Psoas muscle (tissue), 7 donors: ENCODE results near the gene SF3B2. TPM values are rescaled to one million over a fixed set of nuclear protein-coding genes. Genes with fewer than 3 reads are reported as not detected.

Source experiments
- polyA plus RNA-seq, 3 donors: library from polyadenylated mRNA; stranded (reverse); fragments of 200-250 nt; gene quantifications; one replicate each; pipeline ENCODE4 v1.2.3, GENCODE V29; 2013
- total RNA-seq, 4 donors: library from RNA; stranded (reverse); fragmentation: NEBNext Ultra II Directional in 2 of 4; extraction: Animal tissue kit (Norgen Biotek cat#: 25700) in 2 of 4; gene quantifications; one replicate each; pipeline versions ENCODE4 v1.2.1 to v1.2.4, GENCODE V29; 2021 to 2023
- donor health status: healthy with polysubstance abuse.
- donor health status: DM: no; HTN: no; CAD: no; lungs with moderate emphysema.
- donor health status: Bipolar disorder and iron deficiency.
- donor health status: healthy.
- donor health status: DM: no; HTN: no; CAD: no.
- donor health status: DM: no; HTN: no; CAD: no.
- donor health status: DM: yes; HTN: yes; CAD: no.

Gene SF3B2
- total and polyA plus RNA-seq, 7 donors, result 62.8 to 135 (median 90.8) TPM

Other genes starting within 250 kb of the SF3B2 start
- gene SNX32, start 218.4 kb upstream of the SF3B2 start, total RNA-seq, result not detected
- under 1 TPM in 2 of 3 donors, not detected in 1; 0.05 to 0.20 TPM for gene SNX32, start 218.4 kb upstream of the SF3B2 start, polyA plus RNA-seq
- gene CFL1, start 194.2 kb upstream of the SF3B2 start, total RNA-seq, result 100 to 1,000 TPM; 175 to 388 (median 238) TPM
- gene CFL1, start 194.2 kb upstream of the SF3B2 start, polyA plus RNA-seq, result 100 to 1,000 TPM; 190 to 843 (median 225) TPM
- 10 to 100 TPM; 28.0 to 35.6 (median 31.4) TPM for gene MUS81, start 191.9 kb upstream of the SF3B2 start, total RNA-seq
- 10 to 100 TPM; 32.5 to 55.3 (median 44.4) TPM for gene MUS81, start 191.9 kb upstream of the SF3B2 start, polyA plus RNA-seq
- gene EFEMP2, start 179.6 kb upstream of the SF3B2 start, total RNA-seq, result 10 to 100 TPM; 20.8 to 46.6 (median 31.3) TPM
- 10 to 100 TPM; 14.8 to 20.8 (median 18.5) TPM for gene EFEMP2, start 179.6 kb upstream of the SF3B2 start, polyA plus RNA-seq
- gene CTSW, start 172.5 kb upstream of the SF3B2 start, total RNA-seq, result under 1 TPM; 0.22 to 0.64 (median 0.37) TPM
- under 1 TPM; 0.08 to 0.91 (median 0.22) TPM for gene CTSW, start 172.5 kb upstream of the SF3B2 start, polyA plus RNA-seq
- 10 to 100 TPM; 27.7 to 42.5 (median 37.0) TPM for gene FIBP, start 163.9 kb upstream of the SF3B2 start, total RNA-seq
- 10 to 100 TPM; 32.2 to 73.9 (median 44.1) TPM for gene FIBP, start 163.9 kb upstream of the SF3B2 start, polyA plus RNA-seq
- 10 to 100 TPM; 16.7 to 39.6 (median 27.8) TPM for gene CCDC85B, start 161.7 kb upstream of the SF3B2 start, total RNA-seq
- gene CCDC85B, start 161.7 kb upstream of the SF3B2 start, polyA plus RNA-seq, result 10 to 100 TPM; 24.7 to 35.9 (median 26.5) TPM
- gene FOSL1, start 152.0 kb upstream of the SF3B2 start, total RNA-seq, result 10 to 100 TPM in 3 of 4 donors, under 1 TPM in 1; 0.75 to 12.6 (median 11.5) TPM
- 100 to 1,000 TPM in 1 of 3 donors, 1 to 10 TPM in 2; 5.7 to 257 (median 7.8) TPM for gene FOSL1, start 152.0 kb upstream of the SF3B2 start, polyA plus RNA-seq
- 10 to 100 TPM; 52.8 to 71.9 (median 59.9) TPM for gene C11orf68, start 133.3 kb upstream of the SF3B2 start, total RNA-seq
- 10 to 100 TPM; 60.3 to 98.7 (median 75.0) TPM for gene C11orf68, start 133.3 kb upstream of the SF3B2 start, polyA plus RNA-seq
- gene DRAP1, start 132.9 kb upstream of the SF3B2 start, total RNA-seq, result 100 to 1,000 TPM in 1 of 4 donors, 10 to 100 TPM in 3; 74.5 to 138 (median 91.3) TPM
- 100 to 1,000 TPM; 121 to 217 (median 134) TPM for gene DRAP1, start 132.9 kb upstream of the SF3B2 start, polyA plus RNA-seq
- gene TSGA10IP, start 106.9 kb upstream of the SF3B2 start, total RNA-seq, result not detected
- not detected for gene TSGA10IP, start 106.9 kb upstream of the SF3B2 start, polyA plus RNA-seq
- gene SART1, start 90.6 kb upstream of the SF3B2 start, total RNA-seq, result 10 to 100 TPM; 36.3 to 55.4 (median 49.3) TPM
- gene SART1, start 90.6 kb upstream of the SF3B2 start, polyA plus RNA-seq, result 10 to 100 TPM; 40.3 to 58.7 (median 44.7) TPM
- 10 to 100 TPM; 24.8 to 44.5 (median 31.6) TPM for gene EIF1AD, start 50.2 kb upstream of the SF3B2 start, total RNA-seq
- 10 to 100 TPM; 29.4 to 63.1 (median 54.2) TPM for gene EIF1AD, start 50.2 kb upstream of the SF3B2 start, polyA plus RNA-seq
- gene BANF1, start 49.9 kb upstream of the SF3B2 start, total RNA-seq, result 100 to 1,000 TPM; 298 to 384 (median 336) TPM
- gene BANF1, start 49.9 kb upstream of the SF3B2 start, polyA plus RNA-seq, result 100 to 1,000 TPM; 251 to 355 (median 314) TPM
- gene CST6, start 40.4 kb upstream of the SF3B2 start, total RNA-seq, result under 1 TPM in 3 of 4 donors, not detected in 1; 0.40 to 0.93 (median 0.47) TPM
- 10 to 100 TPM in 1 of 3 donors, under 1 TPM in 1, not detected in 1; 0.13 to 18.7 TPM for gene CST6, start 40.4 kb upstream of the SF3B2 start, polyA plus RNA-seq
- not detected for gene CATSPER1, start 25.9 kb upstream of the SF3B2 start, total RNA-seq
- gene CATSPER1, start 25.9 kb upstream of the SF3B2 start, polyA plus RNA-seq, result under 1 TPM in 2 of 3 donors, not detected in 1; 0.01 to 0.55 TPM
- gene GAL3ST3, start 3.2 kb upstream of the SF3B2 start, total RNA-seq, result under 1 TPM in 1 of 4 donors, not detected in 3; 0.36 TPM
- gene GAL3ST3, start 3.2 kb upstream of the SF3B2 start, polyA plus RNA-seq, result under 1 TPM in 1 of 3 donors, not detected in 2; 0.03 TPM
- gene PACS1, start 17.9 kb downstream of the SF3B2 start, total RNA-seq, result 10 to 100 TPM; 16.3 to 27.8 (median 24.9) TPM
- gene PACS1, start 17.9 kb downstream of the SF3B2 start, polyA plus RNA-seq, result 10 to 100 TPM in 1 of 3 donors, 1 to 10 TPM in 2; 7.4 to 16.0 (median 9.0) TPM
- gene KLC2, start 205.3 kb downstream of the SF3B2 start, total RNA-seq, result 10 to 100 TPM; 39.3 to 62.5 (median 54.4) TPM
- 100 to 1,000 TPM in 1 of 3 donors, 10 to 100 TPM in 2; 30.4 to 124 (median 41.5) TPM for gene KLC2, start 205.3 kb downstream of the SF3B2 start, polyA plus RNA-seq
- gene RAB1B, start 216.3 kb downstream of the SF3B2 start, total RNA-seq, result 100 to 1,000 TPM; 120 to 146 (median 129) TPM
- gene RAB1B, start 216.3 kb downstream of the SF3B2 start, polyA plus RNA-seq, result 100 to 1,000 TPM; 121 to 163 (median 130) TPM
- gene CNIH2, start 225.8 kb downstream of the SF3B2 start, total RNA-seq, result not detected
- under 1 TPM in 1 of 3 donors, not detected in 2; 0.05 TPM for gene CNIH2, start 225.8 kb downstream of the SF3B2 start, polyA plus RNA-seq
- gene YIF1A, start 236.8 kb downstream of the SF3B2 start, total RNA-seq, result 10 to 100 TPM; 70.1 to 90.4 (median 78.6) TPM
- 100 to 1,000 TPM in 1 of 3 donors, 10 to 100 TPM in 2; 87.4 to 161 (median 96.1) TPM for gene YIF1A, start 236.8 kb downstream of the SF3B2 start, polyA plus RNA-seq
- not detected for gene TMEM151A, start 239.5 kb downstream of the SF3B2 start, total RNA-seq
- gene TMEM151A, start 239.5 kb downstream of the SF3B2 start, polyA plus RNA-seq, result under 1 TPM in 2 of 3 donors, not detected in 1; 0.04 to 0.05 TPM